ENCODE results near the gene TMEM95.
"Not testable (repeated sequence)": the region's sequence is repeated elsewhere in the genome, so short reads cannot be mapped to it uniquely, and the experiment has no call there.

Gene TMEM95

DNA sequence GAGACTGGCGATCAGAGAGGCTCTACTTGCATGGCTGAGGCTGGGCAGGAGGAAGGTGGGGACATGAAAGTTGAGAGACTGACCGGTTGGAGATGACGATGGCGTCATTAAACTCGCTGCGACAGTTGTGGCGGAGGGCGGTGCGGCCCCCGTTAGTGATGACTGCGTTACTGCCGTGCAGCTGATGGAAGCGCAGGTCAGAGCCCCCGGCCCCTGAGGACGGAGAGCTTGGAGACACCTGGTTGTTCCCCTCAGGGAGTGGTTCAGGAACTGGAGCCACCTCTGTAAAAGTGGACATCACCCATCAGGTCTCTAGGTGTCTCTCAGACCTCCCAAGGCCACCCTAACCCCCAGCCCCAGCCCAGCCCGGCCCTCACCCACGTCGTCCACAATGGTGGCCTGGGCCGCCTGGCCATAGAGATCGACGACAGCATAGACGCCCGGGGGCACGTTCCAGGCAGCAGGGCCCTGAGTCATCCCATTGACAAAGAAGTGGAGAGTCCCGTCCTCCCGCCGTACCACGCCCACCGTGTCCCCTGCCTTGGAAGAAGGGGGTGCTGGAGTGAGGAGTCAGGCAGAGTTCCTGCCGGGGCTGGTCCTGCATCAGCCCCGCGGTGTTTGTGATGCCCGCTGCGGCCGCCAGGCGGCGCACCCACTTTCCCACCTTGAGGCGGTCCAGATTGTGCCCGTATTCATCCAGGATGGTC, 31.1 kb upstream of the TMEM95 start:
- no peak overlapping the region for H3K4me3 ChIP-seq (ENCODE audit: low read depth, low read length)

DNA sequence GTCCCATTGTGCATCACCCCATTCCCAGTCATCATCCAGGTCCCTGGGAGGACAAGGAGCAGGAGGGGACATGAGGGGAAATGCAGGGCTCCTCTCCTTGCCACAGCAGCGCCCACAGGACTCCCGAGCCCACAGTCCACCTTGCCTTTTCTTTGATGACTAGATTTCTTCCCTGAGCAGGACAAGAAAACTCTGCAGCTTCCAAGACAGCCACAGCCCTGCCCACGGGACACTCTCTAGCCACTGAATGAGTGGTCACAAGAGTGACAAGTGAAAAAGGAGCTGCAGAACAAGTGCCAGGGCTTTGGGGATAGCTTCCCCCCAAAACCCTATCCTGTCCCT, 30.5 kb upstream of the TMEM95 start:
- no peak overlapping the region for H3K4me3 ChIP-seq (ENCODE audit: low read depth, low read length)

DNA sequence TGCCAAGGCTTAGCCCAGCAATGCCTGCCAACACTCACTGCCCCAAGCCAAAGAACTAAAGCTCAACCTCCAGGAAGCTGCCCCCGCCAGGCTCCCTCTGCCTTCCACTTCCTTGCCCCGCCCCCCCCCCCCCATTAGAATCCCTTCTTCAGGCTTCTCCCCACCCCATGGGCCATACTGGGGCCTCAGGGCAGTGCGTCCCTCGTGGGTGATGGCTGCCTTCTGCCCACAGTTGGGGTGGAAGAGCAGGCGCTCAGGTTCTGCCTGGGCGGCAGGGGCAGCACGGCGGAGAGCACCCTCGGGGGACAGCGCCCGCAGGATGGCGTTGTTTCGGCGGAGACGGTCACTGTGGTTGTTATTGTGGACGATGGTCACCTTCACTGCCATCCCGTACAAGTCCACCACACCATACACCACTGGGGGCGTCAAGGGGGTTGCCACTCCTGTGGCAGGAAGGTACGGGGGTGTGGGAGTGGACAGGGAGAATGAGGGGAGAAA, 29.9 kb upstream of the TMEM95 start:
- no peak overlapping the region for H3K4me3 ChIP-seq (ENCODE audit: low read depth, low read length)

DNA sequence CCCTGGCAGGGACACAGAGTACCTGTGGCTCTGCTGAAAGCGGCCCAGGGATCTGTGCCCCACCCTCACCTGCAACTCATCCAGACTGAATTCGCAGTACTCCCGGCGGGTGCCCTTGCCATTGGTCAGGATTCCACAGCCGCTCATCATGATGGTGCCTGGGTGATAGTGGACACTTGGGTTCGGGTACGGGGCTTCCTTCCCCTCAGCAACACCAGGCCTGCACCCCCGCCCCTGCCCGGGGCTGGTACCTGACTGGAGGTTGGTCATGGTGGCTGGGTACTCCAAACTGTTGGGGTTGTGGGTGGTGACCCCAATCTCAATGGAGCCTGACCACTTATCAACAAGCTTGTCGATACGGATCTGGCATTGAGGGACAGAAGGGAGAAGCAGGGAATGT, 28.8 kb upstream of the TMEM95 start:
- no peak overlapping the region for H3K4me3 ChIP-seq (ENCODE audit: low read depth, low read length)

DNA sequence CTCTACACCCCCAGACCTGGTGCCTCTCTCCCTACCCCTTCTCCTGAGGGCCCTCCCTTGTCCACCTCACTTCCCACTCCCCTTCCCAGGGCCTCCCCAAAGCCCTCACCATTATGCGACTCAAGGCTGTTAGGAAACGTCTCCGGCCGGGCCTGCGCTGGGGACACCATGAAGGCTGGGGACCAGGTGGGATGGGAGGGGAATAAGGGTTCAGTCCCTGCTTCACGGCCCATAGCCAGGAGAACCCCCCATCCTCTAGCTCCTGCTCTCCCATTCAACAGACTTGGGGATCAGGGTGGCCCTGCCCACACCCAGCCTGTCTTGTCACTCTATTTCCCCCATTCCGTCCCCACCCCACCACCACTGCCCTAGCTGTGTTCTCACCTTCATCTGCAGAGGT, 27.9 kb upstream of the TMEM95 start:
- no peak overlapping the region for H3K4me3 ChIP-seq (ENCODE audit: low read depth, low read length)

DNA sequence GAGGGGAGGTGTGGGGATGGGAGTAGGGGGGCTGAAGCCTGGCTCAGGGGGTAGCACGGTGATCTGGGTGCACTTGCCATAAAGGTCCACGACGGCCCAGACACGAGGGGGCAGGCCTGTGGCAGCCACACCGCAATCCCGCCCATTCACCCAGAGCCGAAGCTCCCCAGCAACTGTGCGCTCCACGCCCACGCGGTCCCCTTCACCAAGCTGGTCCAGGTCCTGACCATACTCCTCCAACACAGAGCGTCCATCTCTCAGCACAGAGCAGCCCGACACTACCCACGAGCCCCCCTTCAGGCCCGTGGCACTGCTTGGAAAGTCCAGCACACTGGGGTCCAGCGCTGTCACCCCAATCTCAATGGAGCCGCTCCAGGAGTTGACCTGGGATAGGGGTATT, 27.5 kb upstream of the TMEM95 start:
- H3K4me3 ChIP-seq (ENCODE audit: low read depth, low read length) = no peak overlapping the region

DNA sequence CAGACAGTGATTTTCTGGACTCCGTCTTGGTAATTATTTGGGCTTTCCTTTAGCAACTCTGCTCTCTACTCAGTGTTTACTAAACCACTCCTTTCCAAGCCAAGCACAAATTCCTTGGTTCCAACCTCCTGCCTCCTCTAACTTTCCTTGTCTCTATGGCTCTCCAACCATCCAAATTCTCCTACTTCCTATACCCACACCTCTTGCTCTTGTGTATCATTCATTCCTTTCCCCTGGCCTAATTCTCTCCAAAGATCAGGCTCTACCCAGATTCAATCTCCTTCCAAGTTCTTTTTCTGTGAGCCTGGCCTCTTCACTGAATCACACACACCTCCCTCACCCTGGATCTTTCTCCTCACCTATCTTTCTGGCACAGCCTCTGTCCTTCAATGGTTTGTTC, 26.9 kb upstream of the TMEM95 start:
- peak overlapping the region; percentile 97 for H3K4me3 ChIP-seq (ENCODE audit: low read depth, low read length)

DNA sequence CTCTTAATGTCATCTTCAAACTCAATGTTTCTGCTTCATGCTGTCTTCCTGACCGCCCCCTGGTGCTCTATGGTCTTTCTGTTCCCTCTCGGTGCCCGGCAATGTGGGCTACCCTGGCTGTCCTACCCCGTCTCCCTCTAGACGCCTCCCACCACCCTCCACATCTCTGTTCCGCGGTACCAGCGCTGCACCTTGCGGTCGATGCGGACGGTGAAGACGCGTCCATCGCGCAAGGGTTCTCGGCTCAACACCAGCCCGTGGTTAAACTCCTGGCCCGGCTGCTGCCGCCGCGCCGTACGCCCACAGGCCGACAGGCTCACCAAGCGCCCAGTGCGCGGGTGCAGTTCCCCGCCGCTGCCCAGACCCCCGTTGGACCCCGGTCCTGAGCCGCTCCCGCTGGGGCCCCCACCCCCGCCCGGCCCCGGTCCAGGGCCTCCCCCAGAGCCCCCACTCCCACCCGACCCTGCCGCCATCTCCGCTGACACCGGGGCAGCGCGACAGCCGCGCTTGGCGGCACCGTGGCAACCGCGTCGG, 26.0 kb upstream of the TMEM95 start, which contains the start of gene NEURL4:
NEURL4 (minus strand) TSS at position 496 of the 534 bp plus-strand sequence; CDS start at position 473, 23 bp downstream.
- H3K4me3 ChIP-seq (ENCODE audit: low read depth, low read length) = peak within 1 kb of the TSS; percentile 97

DNA sequence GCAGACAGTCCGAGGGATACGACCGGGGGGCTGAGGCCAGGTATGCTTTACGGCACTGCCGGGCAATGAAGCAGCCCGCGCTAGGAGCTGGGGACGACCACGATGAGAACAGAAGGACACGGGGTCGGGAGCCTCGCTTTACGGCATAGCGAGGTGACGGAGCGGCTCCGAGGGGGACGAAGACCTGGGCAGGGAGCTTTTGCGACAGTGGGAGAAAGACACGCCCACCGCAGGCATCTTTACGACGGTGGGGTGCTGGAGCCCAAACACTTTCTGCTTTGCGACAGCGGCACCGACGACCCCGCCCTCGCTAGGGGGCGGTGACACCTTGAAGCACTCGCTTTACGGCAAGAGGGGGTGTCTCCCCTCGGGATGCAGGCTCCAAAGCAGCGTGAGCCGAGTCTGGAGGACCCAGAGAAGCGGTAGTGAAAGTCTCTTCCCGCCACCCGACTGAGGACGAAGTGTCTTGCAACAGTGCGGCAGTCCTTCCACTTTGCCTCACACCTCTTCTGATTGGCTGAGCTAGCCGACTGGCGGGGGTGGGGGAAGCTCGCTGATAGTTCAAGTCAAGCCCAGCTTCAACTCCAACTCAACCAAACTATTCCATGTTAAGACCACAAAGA, 25.5 kb upstream of the TMEM95 start:
- peak overlapping the region; percentile 97 for H3K4me3 ChIP-seq (ENCODE audit: low read depth, low read length)

DNA sequence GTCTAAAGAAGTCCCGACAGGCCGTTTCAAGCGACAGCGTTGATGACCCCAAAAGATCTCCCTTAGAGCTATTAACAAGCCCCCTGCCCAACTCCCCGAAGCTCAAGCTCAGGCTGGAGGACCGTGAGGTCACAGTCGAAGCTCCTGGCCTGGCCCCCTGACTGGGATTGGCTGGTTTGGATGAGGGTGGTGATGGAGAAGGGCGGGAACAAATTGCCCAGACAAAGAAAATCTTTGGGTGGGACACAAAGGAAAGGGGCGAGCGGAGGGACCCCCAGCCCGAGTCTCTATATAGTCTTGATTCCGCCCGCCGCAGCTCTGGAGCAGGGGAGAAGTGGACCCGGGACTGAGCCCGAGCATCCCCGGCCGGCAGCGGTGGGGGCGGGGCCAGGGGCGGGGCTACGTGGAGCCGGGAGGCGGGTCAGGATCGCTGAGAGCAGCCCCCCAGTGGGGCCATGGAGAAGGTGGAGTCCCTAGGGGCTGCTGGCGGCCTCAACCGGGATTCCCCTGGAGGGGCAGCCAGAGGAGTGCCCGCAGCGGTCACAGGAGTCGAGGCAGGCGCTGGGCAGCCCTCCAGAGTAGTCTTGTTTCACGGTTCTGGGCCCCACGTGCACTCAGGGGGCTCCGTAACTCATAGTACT, 24.8 kb upstream of the TMEM95 start:
- peak overlapping the region; percentile 97 for H3K4me3 ChIP-seq (ENCODE audit: low read depth, low read length)

DNA sequence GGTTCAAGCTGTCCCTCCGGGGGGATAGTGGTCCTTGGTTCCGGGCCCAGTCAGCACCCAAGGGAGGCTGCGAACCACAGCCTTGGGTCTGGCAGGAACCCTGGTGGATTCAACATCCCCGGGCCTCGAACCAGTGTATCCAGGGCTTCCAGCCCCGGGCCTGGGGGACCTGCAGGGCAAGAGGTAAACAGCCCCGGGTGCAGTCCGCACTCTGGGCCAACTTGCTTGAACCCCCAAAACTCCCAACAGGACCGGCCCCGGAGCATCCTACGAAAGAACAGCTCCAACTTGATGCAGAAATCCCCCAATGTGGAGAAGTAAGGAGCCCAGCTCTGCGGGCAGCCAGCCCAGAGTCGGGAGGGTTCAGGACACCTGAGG, 24.3 kb upstream of the TMEM95 start:
- H3K4me3 ChIP-seq (ENCODE audit: low read depth, low read length) = peak overlapping the region; percentile 25

DNA sequence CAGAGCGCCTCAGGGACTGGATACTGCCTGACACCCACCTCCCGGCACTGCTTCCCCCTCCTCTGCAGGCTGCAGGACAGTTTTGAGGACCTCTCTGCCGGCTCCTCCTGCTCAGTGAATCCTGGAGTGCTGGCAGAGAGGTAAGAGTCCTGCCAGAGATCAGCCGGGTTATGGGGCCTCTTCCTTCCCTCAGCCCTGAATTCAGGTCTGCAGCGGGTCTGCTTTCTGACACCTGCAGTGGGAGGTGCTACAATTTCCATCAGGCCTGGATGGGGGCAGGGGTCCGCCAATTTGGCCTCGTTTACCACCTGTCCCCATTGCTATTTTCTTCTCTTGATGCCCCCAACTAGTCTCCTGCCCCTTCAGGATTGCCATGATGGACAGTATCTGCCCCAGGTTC, 22.8 kb upstream of the TMEM95 start:
- no peak overlapping the region for H3K4me3 ChIP-seq (ENCODE audit: low read depth, low read length)

DNA sequence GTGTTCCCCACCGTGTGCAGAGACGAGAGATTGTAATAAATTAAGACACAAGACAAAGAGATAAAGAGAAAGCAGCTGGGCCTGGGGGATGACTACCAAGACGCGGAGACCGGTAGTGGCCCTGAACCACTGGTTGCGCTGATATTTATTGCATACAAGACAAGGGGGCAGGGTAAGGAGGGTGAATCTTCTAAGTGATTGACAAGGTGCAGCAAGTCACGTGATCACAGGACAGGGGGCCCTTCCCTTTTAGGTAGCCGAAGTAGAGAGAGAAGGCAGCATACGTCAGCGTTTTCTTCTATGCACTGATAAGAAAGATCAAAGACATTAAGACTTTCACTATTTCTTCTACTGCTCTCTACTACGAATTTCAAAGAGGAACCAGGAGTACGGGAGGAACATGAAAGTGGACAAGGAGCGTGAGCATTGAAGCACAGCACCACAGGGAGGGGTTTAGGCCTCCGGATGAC, 22.3 kb upstream of the TMEM95 start:
- not testable (repeated sequence) for H3K4me3 ChIP-seq (ENCODE audit: low read depth, low read length)

DNA sequence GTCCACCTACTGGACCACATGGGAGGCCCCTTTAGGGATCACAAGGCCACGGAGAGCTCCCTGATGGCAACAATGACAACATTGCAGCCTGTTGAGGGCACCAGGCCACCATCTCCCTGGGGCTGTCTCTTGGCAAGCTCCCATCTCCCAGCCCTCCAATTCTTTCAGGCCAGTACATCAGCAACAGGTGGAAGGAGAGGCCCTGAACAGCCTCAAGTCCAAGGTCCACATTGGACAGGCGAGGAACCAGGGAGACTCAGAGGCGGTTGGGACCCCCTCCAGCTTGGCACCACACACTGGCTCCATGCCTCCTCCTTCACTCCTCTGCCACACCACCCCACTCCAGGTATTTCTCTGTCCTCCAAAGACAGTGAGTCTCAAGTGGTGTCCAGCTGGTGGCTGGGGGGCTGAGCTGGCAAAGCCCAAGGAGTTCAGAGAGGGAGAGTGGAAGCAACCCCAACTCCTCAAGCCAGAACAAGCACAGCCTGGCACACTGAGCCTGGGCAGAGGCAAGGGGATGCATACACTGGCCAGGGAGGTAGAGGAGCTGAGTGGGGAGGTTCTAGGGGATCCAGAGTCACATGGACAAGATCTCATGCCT, 19.9 kb upstream of the TMEM95 start:
- H3K4me3 ChIP-seq (ENCODE audit: low read depth, low read length) = no peak overlapping the region

DNA sequence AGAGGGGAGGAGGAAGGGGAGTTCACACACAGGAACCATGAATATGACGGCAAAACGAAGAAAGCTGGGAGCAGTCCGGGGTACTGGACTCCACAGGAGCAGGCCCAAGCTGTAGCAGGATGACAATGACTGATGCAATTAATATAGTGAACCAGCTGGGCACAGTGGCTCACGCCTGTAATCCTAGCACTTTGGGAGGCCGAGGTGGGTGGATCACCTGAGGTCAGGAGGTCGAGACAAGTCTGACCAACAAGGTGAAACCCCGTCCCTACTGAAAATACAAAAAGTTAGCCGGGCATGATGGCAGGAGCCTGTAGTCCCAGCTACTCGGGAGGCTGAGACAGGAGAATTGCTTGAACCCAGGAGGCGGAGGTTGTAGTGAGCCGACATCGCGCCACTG, 19.2 kb upstream of the TMEM95 start:
- not testable (repeated sequence) for H3K4me3 ChIP-seq (ENCODE audit: low read depth, low read length)

DNA sequence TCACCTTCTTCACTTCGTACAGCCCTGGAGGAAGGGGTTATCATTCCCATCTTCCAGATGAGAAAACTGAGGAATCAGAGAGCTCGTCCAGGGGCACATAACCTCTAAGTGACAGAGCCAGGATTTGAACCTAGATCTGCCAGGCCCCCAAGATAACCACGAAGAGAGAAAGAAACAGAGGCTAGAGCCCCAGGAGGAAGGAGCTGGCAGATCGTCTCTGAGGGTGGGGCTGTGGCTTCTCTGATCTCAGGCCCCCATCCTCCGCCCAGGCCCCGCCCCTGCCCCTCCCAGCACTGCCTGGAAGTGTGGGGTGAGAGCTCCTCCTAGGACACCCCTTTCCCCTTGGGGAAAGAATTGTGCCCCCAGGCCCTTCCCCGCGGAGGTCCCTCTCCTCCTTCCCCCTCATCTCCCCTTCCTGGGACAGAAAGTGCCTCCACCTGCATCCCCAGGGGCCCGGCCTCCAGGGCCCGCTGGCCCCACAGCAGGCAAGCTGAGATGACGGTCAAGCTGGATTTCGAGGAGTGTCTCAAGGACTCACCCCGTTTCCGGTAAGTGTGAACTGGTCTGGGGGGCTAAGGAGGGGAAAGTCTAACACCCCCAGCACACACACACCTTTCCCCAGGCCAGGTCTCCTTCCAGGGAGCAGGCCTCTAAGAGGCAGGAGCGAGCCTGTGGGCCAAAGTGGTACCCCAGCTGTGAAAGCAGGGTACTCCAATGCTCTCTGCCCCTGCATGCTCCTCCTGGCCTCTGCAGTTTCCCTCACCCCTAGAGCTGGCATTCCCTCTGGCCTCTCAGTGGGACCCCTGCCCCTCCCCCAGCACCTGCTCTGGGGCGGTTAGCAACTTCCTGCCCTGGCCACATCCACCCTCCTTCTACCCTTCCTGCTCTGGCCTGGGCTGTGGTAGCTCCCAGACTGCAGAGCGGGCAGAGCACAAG, 18.4 kb upstream of the TMEM95 start, which contains the start of gene ACAP1:
ACAP1 (plus strand) TSS at position 290 of the 936 bp plus-strand sequence; CDS start at position 496, 206 bp downstream.
- H3K4me3 ChIP-seq (ENCODE audit: low read depth, low read length) = peak within 1 kb of the TSS; percentile 8

DNA sequence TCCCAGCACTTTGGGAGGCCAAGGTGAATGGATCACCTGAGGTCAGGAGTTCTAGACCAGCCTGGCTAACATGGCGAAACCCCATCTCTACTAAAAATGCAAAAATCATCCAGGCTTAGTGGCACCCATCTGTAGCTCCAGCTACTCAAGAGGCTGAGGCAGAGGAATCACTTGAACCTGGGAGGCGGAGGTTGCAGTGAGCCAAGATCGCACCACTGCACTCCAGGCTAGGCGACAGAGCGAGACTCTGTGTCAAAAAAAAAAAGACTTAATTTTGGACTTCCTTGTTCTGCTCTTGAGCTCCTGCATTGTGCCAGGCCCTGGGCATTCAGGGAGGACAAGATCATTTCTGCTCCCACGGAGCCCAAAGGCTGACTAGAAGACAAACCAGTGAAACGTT, 17.4 kb upstream of the TMEM95 start:
- H3K4me3 ChIP-seq (ENCODE audit: low read depth, low read length) = not testable (repeated sequence)

DNA sequence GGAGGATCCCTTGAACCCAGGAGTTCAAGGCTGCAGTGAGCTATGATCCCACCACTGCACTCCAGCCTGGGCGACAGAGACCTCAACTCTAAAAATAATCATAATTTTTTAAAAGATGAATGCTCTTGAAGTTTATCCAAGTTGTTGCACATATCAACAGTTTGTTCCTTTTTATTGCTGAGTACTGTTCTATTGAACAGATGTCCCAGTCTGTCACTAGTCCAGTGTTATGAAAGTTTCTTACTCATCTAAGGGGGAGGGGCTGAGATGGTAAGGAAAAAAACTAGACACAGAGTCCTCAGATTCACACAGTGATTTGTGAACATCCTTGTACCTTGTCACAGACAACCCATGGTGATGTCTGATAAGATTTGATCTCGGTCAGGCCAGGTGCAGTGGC, 14.8 kb upstream of the TMEM95 start:
- H3K4me3 ChIP-seq (ENCODE audit: low read depth, low read length) = no peak overlapping the region

DNA sequence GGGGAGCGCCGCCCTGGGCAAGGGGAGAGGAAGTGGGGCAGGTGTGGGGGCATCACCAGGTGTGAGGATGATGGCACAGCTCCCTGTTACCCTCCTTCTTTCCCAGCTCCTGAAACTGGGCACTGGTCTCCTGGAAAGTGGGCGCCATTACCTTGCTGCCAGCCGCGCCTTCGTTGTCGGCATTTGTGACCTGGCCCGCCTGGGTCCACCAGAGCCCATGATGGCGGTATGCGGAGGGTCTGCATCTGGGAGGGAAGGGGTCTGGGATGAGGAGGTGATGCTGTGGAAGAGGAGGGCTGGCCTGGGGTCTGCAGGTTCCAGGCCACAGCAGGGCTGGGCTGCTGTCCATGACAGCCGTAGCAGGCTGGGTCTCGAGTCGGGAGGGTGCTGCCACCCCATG, 13.1 kb upstream of the TMEM95 start:
- no peak overlapping the region for H3K4me3 ChIP-seq (ENCODE audit: low read depth, low read length)

DNA sequence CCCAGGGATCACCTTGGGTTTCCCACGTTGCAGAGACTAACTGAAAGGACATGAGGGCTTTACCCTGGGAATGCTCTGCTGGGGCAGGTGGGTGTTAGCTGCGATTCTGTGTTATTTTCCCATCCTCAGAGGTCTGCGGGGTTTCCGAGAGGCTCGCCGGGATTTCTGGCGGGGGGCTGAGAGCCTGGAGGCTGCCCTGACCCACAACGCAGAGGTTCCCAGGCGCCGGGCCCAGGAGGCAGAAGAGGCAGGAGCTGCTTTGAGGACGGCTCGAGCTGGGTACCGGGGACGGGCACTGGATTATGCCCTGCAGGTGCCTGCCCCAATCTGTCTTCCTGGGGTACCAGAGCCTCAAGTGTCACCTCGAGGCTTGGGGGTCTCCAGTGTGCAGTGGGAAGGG, 11.7 kb upstream of the TMEM95 start:
- H3K4me3 ChIP-seq (ENCODE audit: low read depth, low read length) = no peak overlapping the region

Data from iPS-11a (cell line).